Measurements from ENCODE around the gene TMC6. TPM values are rescaled to one million over a fixed set of nuclear protein-coding genes. Genes with fewer than 3 reads are reported as not detected.

Gene TMC6
- total and polyA plus RNA-seq, 2 of the 13 experiments (the other 11 are each of a cell fraction or from before 2014, with no cell fraction given): 48.4 to 99.1 TPM

DNA sequence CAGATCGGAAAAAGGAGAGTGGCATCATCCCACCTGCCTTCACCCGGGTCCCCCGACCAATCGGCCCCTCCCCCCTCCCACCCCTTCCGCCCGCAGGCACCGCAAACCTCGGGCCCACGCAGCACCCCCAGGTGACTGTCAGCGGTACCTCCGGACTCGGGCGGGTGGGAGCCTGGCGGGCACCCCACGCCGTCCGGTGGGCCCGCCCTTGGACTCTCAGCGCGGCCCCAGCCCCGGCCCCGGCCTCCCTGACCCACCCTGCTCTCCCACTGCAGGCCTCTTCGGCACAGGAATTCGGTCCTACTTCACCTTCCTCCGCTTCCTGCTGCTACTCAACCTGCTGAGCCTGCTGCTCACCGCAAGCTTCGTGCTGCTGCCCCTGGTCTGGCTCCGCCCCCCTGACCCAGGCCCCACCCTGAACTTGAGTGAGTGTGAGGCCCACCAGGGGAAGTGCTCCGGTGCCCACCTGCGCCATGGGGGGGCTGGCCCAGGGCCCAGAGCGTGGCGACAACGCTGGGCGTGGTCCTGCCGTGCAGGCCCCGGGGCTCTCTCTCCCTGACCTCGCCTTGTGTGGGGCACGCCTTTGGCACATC lies 3.6 kb upstream of the TMC6 start:
- FAIRE-seq (no peak), ATAC-seq (no peak), DNase-seq (ENCODE audit: low spot score) (no peak)
- Histone ChIP-seq H3K79me2 (ENCODE audit: insufficient read depth, low read length) (peaks cover 6% of the 10 kb centered on the region), H4K20me1 (ENCODE audit: insufficient read depth, low read length) (no peaks in the 10 kb centered on the region), H3K4me3 (replicated peaks in 1 of 3; ENCODE audit: insufficient read depth in 1 of 3, low read depth in 2 of 3, low read length in 3 of 3) (peak overlapping the region; percentile 13 to 51 (median 44); a peak in 4 of 6 replicates), H3K4me1 (ENCODE audit: insufficient read depth, low read length) (peaks cover 77% of the 10 kb centered on the region), H3K27ac (ENCODE audit: extremely low read length, insufficient read depth, low read length) (no peak overlapping the region), H3K36me3 (replicated peaks in 1 of 2; ENCODE audit: control insufficient read depth in 1 of 2, insufficient read depth in 2 of 2, low read length in 2 of 2) (no peaks in the 10 kb centered on the region), H3K9me3 (ENCODE audit: low read length) (no peaks in the 10 kb centered on the region), H2AFZ (ENCODE audit: low read length) (no peak overlapping the region), H3K9ac (ENCODE audit: insufficient read depth, low read depth, low read length) (no peak overlapping the region), H3K27me3 (ENCODE audit: control insufficient read depth in 1 of 2, insufficient read depth in 2 of 2, low read length in 2 of 2) (no peaks in the 10 kb centered on the region), H3K4me2 (ENCODE audit: low read depth, low read length) (peak overlapping the region; percentile 60)
- ChIA-PET POLR2A (no interaction called here), CTCF (ENCODE audit: low intra/inter-chr PET ratio, low total read pairs) (no interaction called here)
- intact Hi-C loops (cut with micrococcal nuclease; ENCODE audit: unreplicated experiment) (no loop called here), in situ Hi-C loops (cut with HindIII; ENCODE audit: extremely low pct_ligation_motif_present, low pct_unique_long_range_greater_than_20kb) (no loop called here)
- WGBS (ENCODE audit: low lambda C conversion rate): 21% methylated on average over 17 of the region's 38 CpGs
- no TSS peak for BruUV-seq (replicated peaks)
- 0 out of 2 replicates have a peak, but pooled peaks have one; percentile 3 for TF ChIP-seq ZNF790 (CRISPR knock-in tag; IDR thresholded peaks at IDR 0.05; ENCODE audit: borderline replicate concordance)
- TF ChIP-seq, protein P1, sequence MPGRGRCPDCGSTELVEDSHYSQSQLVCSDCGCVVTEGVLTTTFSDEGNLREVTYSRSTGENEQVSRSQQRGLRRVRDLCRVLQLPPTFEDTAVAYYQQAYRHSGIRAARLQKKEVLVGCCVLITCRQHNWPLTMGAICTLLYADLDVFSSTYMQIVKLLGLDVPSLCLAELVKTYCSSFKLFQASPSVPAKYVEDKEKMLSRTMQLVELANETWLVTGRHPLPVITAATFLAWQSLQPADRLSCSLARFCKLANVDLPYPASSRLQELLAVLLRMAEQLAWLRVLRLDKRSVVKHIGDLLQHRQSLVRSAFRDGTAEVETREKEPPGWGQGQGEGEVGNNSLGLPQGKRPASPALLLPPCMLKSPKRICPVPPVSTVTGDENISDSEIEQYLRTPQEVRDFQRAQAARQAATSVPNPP (CRISPR knock-in tag; IDR thresholded peaks at IDR 0.05): no peak
- TF ChIP-seq JUND (CRISPR knock-in tag; IDR thresholded peaks at IDR 0.05): no peak
- TF ChIP-seq ZNF670 (CRISPR knock-in tag; IDR thresholded peaks at IDR 0.05; ENCODE audit: borderline replicate concordance): no peak
- TF ChIP-seq SOX13 (IDR thresholded peaks at IDR 0.05): no peak
- TF ChIP-seq SOX13 (CRISPR knock-in tag; conservative IDR thresholded peaks at IDR 0.05 in 1 of 2, IDR thresholded peaks at IDR 0.05 in 1 of 2): no peak
- no peak for TF ChIP-seq SNRNP70 (IDR thresholded peaks at IDR 0.05; ENCODE audit: low read depth, low read length)
- TF ChIP-seq IRX3 (CRISPR knock-in tag; IDR thresholded peaks at IDR 0.05; ENCODE audit: borderline replicate concordance, low read depth): no peak
- 0 out of 2 replicates have a peak, but pooled peaks have one; percentile 11 for TF ChIP-seq ZNF546 (CRISPR knock-in tag; conservative IDR thresholded peaks at IDR 0.05)
- no peak for TF ChIP-seq CHCHD3 (CRISPR knock-in tag; IDR thresholded peaks at IDR 0.05)
- peak; percentile 15; the same call in 1 of the 2 replicates for TF ChIP-seq ZZZ3 (CRISPR knock-in tag; IDR thresholded peaks at IDR 0.05; ENCODE audit: borderline replicate concordance)
- TF ChIP-seq SAP130 (CRISPR knock-in tag; IDR thresholded peaks at IDR 0.05; ENCODE audit: low read depth): peak; percentile 32; the same call in 1 of the 2 replicates
- TF ChIP-seq ZFX (CRISPR knock-in tag; IDR thresholded peaks at IDR 0.05; ENCODE audit: low read depth): peak; percentile 66; the same call in 1 of the 2 replicates
- TF ChIP-seq, protein P2, sequence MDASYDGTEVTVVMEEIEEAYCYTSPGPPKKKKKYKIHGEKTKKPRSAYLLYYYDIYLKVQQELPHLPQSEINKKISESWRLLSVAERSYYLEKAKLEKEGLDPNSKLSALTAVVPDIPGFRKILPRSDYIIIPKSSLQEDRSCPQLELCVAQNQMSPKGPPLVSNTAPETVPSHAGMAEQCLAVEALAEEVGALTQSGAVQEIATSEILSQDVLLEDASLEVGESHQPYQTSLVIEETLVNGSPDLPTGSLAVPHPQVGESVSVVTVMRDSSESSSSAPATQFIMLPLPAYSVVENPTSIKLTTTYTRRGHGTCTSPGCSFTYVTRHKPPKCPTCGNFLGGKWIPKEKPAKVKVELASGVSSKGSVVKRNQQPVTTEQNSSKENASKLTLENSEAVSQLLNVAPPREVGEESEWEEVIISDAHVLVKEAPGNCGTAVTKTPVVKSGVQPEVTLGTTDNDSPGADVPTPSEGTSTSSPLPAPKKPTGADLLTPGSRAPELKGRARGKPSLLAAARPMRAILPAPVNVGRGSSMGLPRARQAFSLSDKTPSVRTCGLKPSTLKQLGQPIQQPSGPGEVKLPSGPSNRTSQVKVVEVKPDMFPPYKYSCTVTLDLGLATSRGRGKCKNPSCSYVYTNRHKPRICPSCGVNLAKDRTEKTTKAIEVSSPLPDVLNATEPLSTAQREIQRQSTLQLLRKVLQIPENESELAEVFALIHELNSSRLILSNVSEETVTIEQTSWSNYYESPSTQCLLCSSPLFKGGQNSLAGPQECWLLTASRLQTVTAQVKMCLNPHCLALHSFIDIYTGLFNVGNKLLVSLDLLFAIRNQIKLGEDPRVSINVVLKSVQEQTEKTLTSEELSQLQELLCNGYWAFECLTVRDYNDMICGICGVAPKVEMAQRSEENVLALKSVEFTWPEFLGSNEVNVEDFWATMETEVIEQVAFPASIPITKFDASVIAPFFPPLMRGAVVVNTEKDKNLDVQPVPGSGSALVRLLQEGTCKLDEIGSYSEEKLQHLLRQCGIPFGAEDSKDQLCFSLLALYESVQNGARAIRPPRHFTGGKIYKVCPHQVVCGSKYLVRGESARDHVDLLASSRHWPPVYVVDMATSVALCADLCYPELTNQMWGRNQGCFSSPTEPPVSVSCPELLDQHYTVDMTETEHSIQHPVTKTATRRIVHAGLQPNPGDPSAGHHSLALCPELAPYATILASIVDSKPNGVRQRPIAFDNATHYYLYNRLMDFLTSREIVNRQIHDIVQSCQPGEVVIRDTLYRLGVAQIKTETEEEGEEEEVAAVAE (CRISPR knock-in tag; IDR thresholded peaks at IDR 0.05; ENCODE audit: borderline replicate concordance): no peak
- TF ChIP-seq, protein P3, sequence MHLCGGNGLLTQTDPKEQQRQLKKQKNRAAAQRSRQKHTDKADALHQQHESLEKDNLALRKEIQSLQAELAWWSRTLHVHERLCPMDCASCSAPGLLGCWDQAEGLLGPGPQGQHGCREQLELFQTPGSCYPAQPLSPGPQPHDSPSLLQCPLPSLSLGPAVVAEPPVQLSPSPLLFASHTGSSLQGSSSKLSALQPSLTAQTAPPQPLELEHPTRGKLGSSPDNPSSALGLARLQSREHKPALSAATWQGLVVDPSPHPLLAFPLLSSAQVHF (CRISPR knock-in tag; IDR thresholded peaks at IDR 0.05): no peak
- TF ChIP-seq, protein P4, sequence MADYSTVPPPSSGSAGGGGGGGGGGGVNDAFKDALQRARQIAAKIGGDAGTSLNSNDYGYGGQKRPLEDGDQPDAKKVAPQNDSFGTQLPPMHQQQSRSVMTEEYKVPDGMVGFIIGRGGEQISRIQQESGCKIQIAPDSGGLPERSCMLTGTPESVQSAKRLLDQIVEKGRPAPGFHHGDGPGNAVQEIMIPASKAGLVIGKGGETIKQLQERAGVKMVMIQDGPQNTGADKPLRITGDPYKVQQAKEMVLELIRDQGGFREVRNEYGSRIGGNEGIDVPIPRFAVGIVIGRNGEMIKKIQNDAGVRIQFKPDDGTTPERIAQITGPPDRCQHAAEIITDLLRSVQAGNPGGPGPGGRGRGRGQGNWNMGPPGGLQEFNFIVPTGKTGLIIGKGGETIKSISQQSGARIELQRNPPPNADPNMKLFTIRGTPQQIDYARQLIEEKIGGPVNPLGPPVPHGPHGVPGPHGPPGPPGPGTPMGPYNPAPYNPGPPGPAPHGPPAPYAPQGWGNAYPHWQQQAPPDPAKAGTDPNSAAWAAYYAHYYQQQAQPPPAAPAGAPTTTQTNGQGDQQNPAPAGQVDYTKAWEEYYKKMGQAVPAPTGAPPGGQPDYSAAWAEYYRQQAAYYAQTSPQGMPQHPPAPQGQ (CRISPR knock-in tag; IDR thresholded peaks at IDR 0.05; ENCODE audit: borderline replicate concordance): no peak

Data from HepG2 (cell line).